Measurements from ENCODE around the gene MCOLN3. TPM values are rescaled to one million over a fixed set of nuclear protein-coding genes. Genes with fewer than 3 reads are reported as not detected.
"Not testable (repeated sequence)": the region's sequence is repeated elsewhere in the genome, so short reads cannot be mapped to it uniquely, and the experiment has no call there.

The MCOLN3 gene
- total RNA-seq, 1 donor from 2014 or later: 3.8 TPM

DNA sequence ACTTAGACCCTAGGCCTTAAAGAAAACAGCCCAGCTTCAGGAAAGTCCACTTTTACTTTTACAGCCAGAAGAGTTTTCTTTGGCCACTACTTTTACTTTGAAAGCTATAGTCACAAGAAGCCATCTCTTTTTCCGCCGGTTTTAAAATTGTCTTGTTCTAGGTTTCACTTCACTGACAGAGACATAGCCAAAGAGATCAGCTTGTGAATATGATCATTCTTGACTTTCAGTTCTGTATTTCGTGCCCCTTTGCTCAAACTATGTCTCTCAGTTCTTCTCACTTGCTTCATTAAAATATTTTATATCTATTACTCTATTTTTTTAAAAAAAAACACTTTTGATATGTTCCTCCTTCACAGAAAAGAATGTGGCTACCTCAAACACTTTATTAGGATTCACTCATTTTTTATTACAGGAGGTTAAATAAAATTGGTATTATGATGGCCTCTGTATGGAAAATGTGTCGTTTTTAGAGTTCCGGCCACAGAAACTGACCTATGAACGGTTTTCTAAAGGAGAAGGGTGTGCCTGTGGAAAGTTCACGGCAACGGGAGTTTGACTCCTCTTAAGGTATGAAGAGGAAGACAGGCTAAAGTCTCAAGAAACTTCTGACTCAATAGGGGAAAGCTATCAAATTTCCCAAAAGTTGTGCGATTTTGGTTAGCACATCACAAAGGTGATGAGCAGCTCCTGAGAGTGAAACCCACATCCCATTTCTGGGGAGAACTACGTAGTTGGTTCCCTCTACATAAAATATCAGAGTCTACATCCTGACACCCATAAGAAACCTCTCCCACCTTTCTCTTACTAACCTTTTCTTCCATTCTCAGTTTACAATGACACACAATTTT is 52.6 kb downstream of the MCOLN3 start:
- no peak for DNase-seq (ENCODE audit: low spot score)

DNA sequence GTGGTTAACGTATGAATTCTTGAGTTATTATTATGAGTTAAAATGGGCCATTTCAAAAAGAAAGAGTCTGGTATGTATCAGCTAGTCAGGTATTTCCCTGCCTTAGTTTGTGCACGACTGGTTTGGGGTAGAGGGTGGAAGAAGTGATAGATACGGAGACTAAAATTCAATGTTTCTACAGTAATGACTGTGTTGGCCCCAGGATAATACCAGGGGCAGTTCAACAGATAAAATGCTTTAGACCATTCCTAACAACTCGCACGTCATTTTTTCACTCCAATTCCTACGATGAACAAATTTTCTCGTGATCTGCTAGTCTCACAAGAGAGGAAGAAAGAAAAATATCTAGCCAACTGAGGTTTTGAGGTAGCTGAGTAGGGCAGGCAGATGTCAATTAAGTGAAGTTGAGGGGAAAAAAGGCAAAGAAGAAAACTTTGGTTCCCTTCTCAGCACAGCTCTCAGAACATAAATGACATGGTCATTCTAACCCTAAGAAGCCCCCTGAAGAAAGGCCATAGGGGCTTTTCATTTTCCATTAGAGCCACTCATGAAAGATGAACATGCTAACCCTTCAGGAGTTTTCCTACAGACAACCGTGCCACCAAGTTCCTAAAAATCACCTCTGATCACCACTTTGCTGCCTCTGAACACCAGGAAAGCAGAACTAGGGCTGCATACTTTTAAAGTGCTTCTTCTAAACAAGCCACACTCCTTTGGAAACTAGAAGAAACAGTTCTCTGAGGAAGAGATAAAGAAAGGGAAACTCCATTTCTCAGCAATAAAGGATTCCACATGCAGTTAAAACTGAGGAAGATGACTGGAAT is 57.0 kb downstream of the MCOLN3 start:
- no peak for DNase-seq (ENCODE audit: low spot score)

DNA sequence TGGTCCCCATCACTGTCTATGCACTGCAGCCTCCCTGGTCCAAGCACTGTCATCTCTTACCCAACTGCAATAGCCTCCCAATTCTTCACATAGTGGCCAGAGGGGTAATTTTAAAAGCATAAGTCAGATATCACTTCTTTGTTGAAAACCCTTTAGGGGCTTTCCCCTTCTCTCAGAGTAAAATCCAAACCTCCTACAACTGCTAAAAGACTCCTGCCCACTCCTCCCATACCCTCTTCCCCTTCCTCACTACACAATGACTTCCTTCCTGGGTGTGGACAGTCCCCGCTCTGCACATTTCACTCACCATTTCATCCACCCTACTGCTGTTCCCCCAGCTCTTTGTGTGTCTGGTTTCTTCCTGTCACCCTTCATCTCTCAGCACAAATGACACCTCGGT is 59.7 kb downstream of the MCOLN3 start:
- DNase-seq (ENCODE audit: low spot score): no peak

DNA sequence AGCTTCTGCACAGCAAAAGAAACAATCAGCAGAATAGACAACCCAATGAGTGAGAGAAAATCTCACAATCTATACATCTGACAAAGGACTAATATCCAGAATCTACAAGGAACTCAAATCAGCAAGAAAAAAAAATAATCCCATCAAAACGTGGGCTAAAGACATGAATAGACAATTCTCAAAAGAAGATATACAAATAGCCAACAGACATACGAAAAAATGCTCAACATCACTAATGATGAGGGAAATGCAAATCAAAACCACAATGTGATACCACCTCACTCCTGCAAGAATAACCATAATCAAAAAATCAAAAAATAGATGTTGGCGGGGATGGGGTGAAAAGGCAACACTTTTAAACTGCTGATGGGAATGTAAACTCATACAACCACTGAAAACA is 61.7 kb downstream of the MCOLN3 start:
- not testable (repeated sequence) for DNase-seq (ENCODE audit: low spot score)

DNA sequence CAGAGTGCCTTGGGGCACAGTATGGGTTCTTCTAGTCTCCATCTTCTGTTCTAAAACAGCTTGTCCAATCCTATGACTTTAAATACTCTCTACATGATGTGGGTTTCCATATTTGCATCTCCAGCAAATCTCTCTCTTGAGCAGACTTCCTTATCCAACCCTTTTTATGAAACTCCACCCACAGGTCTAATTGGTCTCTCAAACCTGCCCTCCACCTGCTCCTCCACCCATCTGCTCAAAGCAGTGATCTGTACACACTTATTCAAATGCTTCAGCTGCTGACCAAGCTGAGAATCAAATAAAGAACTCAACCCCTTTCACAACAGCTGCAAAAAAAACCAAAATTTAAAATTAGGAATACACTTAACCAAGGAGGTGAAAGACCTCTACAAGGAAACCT is 62.9 kb downstream of the MCOLN3 start:
- DNase-seq (ENCODE audit: low spot score): no peak

DNA sequence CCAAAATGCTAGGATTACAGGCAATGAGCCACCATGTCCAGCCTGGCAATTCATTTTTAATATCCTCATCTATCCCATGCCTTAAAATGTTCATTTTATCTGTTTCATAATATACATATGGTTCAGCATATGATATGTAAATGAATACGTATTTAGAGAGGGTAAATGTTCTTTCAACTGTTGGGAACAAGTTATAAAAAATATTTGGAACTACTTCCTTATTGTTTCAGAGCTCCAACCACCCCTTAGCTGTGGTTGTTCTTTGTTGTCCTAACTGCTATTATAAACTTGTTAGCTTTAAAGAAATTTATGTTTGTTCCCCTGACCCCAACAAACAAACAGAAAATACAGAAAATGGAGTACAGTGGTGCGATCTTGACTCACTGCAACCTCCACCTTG is 65.9 kb downstream of the MCOLN3 start:
- DNase-seq (ENCODE audit: low spot score): no peak

DNA sequence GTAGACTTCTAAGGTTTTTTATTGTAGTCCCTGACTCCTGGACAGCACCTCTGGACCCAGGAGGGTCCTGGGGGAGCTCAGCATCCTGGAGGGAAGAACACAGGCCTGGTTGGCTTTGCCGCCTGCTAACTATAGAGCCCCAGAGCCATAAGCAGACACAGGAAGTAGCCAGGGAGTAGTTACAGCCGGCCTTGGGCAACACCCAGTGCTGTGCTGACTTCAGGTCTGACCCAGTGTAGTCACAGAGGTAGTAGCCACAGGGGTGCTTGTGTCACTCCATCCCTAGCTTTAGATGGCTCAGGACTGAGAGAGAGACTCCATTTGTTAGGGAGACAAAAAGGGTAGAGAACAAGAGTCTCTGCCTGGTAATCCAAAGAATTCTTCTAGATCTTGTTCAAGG is 73.3 kb downstream of the MCOLN3 start:
- DNase-seq (ENCODE audit: low spot score): no peak

DNA sequence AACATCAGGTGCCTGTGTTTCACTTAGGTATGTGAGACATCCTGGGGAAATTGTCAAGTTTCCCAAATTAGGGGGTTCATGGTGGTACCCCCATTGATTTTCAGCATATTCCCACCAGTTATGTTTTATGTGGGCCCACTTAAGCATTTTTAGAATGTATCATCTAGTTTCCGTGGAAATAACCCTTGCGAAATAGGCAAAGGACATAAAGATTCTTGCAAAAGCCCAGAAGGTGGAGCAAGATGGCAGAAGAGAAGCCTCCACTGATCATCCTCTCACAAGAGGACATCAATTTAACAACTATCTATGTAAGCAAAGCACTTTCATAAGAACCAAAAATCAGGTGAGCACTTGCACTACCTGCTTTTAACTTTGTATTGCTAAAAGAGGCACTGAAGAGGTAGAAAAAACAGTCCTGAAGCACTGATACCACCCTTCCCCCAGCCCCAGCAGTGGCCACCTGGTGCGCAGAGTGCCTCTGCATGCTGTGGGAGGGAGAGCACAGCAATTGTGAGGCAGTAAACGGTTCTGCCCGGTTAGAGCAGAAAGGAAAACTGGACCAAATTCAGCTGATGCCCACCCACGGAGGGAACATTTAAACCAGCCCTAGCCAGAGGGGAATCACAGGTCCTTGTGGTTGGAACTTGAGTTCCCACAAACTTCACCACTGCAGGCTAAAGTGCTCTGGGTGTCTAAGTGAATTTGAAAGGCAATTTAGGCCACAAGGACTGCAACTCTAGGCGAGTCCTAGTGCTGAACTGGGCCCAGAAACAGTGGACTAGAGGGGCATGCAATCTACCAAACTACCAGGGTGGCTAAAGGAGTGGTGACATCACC is 74.6 kb downstream of the MCOLN3 start:
- no peak for DNase-seq (ENCODE audit: low spot score)

DNA sequence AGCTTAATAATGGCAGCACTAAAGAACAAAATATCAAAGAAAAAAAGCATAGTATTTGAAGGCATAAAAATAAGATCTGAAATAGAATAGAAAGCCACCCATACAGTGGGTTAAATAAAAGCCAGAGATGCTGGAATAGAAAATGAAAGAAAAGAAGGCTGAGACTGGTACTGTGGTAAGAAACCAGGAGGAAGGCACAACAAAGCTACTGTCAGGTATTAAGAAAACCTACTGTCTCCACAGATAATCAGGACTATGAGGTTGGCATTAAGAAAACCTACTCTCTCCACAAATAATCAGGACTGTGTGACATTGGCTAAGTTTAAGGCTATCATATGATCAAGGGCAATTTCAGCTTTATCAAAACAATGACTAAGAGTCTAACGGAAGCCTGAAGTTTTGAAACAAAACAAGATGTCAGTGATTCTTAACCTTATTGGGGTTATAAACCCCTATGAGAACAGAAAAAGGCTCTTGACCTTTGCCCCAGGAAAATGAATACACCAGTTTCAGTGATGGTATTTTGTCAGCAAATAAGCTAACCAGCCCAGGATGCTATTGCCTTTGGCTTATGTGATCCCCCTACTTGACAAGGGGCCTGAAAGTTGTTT is 75.8 kb downstream of the MCOLN3 start:
- DNase-seq (ENCODE audit: low spot score): no peak

DNA sequence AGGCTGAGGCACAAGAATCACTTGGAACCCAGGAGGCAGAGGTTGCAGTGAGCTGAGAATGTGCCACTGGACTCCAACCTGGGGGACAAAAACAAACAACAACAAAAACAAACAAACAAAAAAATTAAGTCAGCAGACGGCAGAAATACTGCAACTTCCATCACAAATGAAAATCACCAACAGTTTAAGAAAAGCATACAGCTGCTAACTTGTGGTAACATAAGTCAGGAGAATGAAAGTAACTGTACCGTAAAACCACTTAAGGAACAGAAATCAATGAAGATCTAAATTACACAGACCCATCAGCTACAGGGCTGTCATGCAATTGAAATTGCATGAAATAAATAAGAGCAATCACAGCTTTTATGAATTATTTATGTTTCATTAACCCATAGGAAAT is 76.3 kb downstream of the MCOLN3 start:
- DNase-seq (ENCODE audit: low spot score): no peak

DNA sequence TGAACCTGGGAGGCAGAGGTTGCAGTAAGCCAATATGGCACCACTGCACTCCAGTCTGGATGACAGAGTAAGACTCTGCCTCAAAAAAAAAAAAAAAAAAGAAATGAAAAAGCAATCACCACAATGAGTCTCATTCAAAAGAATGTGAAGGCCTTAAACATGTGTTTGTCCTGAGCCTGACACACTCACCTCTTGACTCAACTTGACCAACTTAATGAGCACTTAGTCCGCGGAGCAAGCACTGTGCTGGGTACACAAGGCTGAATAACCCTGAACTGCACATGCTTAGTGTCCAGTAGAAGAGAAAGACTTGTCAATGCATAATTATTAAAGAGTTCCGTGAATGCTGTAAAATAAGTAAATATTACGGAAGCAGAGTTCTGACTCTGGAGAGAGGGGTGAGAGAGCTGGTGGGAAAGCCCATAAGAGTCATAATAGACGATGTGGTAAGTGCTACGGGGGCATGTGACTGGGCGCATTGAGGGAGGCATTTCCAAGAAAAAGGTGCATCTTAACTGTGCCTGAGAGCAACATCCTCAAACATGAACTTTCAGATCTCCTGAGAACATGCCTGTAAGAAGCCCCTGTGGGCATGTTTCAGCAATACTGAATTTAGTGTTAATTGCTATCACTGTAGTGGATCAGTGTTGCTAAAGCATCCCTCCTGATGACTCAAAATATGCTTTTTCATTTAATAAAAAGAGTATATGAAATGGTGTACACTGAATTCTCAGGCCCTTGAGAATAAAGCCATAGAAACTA is 78.6 kb downstream of the MCOLN3 start:
- DNase-seq (ENCODE audit: low spot score): no peak

DNA sequence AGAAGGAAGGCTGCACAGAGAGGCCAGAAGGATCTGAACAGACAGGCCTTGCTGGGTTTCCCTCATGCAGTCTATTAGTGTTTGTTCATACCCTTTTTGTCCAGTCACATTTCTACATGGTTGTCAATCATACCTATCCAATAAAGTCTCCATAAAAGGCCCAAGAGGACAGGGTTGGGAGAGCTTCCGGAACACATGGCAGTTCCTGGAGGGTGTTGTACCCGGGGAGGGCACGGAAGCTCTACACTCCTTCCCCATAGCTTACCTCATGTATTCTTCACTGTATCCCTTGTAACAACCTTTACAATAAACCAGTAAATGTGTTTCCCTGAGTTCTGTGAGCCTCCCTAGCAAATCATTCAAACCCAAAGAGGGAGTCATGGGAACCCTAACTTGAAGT is 79.4 kb downstream of the MCOLN3 start:
- DNase-seq (ENCODE audit: low spot score): no peak

DNA sequence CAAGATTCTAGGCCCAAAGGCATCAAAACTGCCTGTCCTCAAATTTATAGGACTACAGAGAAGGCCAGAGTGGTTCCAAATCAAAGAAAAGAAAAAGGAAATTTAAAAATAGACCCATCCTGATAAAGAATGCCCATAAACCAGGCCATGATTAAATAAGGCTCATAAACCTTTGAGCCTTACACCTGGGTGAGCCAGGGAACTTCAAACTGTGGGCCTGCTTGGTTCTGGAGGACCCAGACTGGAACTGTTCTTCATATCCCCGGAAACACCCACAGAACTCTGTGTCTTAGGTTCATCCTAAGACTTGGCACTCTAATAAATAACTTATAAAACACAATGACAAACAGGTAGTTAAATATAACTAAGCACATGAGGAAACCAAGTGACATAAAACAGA is 80.2 kb downstream of the MCOLN3 start:
- no peak for DNase-seq (ENCODE audit: low spot score)

Other genes with a start within 250 kb of the MCOLN3 start
- gene LPAR3, start 155.3 kb downstream of the MCOLN3 start, total RNA-seq: not detected
- 0.29 TPM for gene MCOLN2, start 51.4 kb downstream of the MCOLN3 start, total RNA-seq
- gene SYDE2, start 152.5 kb upstream of the MCOLN3 start, total RNA-seq: 9.3 TPM
- 18.5 TPM for gene C1orf52, start 211.2 kb upstream of the MCOLN3 start, total RNA-seq
- 22.2 TPM for gene BCL10, start 228.1 kb upstream of the MCOLN3 start, total RNA-seq

Measured in mesenteric fat pad (tissue), 1 donor.